Natural killer cell (primary cell): ENCODE data around the gene PDZRN3. TPM values are rescaled to one million over a fixed set of nuclear protein-coding genes. Genes with fewer than 3 reads are reported as not detected.

ENCODE experiments used
- ATAC-seq, 3 donors: fragments of 150-1000 bp in 2 of 3; fragments of 200-7000 bp in 1 of 3; cut with Tn5 transposase; 1 replicate in 1 of 3; 2 replicates in 2 of 3; pipeline ENCODE4 v1.10.0; 2021; ENCODE audit warnings: mild to moderate bottlenecking in 2 of 3, moderate library complexity in 2 of 3
- DNase-seq, 2 donors: peaks; one replicate each; pipeline versions ENCODE4 v3.0.0 to v3.0.0-alpha.2; 2013 to 2021; ENCODE audit warnings: mixed read lengths in 1 of 2
- H3K27ac ChIP-seq: one replicate; pipeline ENCODE4 v1.5.1; 2013; ENCODE audit warnings: mild to moderate bottlenecking, low read length
- H3K27me3 ChIP-seq: one replicate; pipeline ENCODE4 v1.6.1; 2013; ENCODE audit warnings: low read length; ENCODE audit not compliant: control insufficient read depth, insufficient read depth
- H3K36me3 ChIP-seq: one replicate; pipeline ENCODE4 v1.6.1; 2013; ENCODE audit warnings: low read length; ENCODE audit not compliant: control insufficient read depth, insufficient read depth
- H3K4me1 ChIP-seq: one replicate; pipeline ENCODE4 v1.6.1; 2013; ENCODE audit warnings: low read length; ENCODE audit not compliant: control insufficient read depth, insufficient read depth
- H3K4me3 ChIP-seq: one replicate; pipeline ENCODE4 v1.5.1; 2013; ENCODE audit warnings: low read length
- H3K9me3 ChIP-seq: one replicate; pipeline ENCODE4 v1.6.1; 2013; ENCODE audit warnings: low read length; ENCODE audit not compliant: control insufficient read depth, insufficient read depth
- H3K27ac Mint-ChIP-seq, 2 donors: one replicate each; pipeline ENCODE4 v1.8.0; 2022; ENCODE audit warnings: mild to moderate bottlenecking in 2 of 2, mixed read lengths in 2 of 2, moderate library complexity in 1 of 2
- H3K27me3 Mint-ChIP-seq, 2 donors: one replicate each; pipeline ENCODE4 v1.8.0; 2022; ENCODE audit warnings: low read depth in 2 of 2, mixed read lengths in 2 of 2
- H3K36me3 Mint-ChIP-seq: one replicate; pipeline ENCODE4 v1.8.0; 2022; ENCODE audit warnings: mixed read lengths
- H3K4me1 Mint-ChIP-seq, 2 donors: one replicate each; pipeline ENCODE4 v1.8.0; 2022; ENCODE audit warnings: mixed read lengths in 2 of 2
- H3K4me3 Mint-ChIP-seq: one replicate; pipeline ENCODE4 v1.8.0; 2022; ENCODE audit warnings: mild to moderate bottlenecking, moderate library complexity, mixed read lengths
- H3K9me3 Mint-ChIP-seq, 2 donors: one replicate each; pipeline ENCODE4 v1.8.0; 2022; ENCODE audit warnings: mixed read lengths in 2 of 2
- CTCF ChIP-seq: fragments of 200-600 bp; IDR thresholded peaks from one replicate; pipeline ENCODE4 v1.8.0; 2022; ENCODE audit warnings: antibody characterized with exemption
- WGBS: methylation state at CpG from one replicate; pipeline ENCODE4 v1.1.7; 2013; ENCODE audit warnings: missing lambda C conversion rate; ENCODE audit not compliant: insufficient coverage; 5-methylcytosine and 5-hydroxymethylcytosine counted together
- intact Hi-C: fragments of 100-400 bp; cut with micrococcal nuclease; formaldehyde crosslinking; loops from one replicate; pipeline ENCODE4 v1.14.2; 2022
- total RNA-seq, 4 donors: library from RNA; stranded (reverse); fragments of 120-200 nt in 1 of 4; gene quantifications; one replicate each; pipeline versions ENCODE4 v1.2.3 to v1.2.4, GENCODE V29; 2013 to 2022

PDZRN3 gene
- total RNA-seq, 3 donors from 2014 or later (not counting 1 experiment from before 2014, with no cell fraction given) = not detected

GRCh38 chr3:73538486-73538885 is 86.3 kb downstream of the PDZRN3 start:
- intact Hi-C loops = no loop called here
- Histone ChIP-seq H3K27me3 (no peaks in the 10 kb centered on the region), H3K27ac (no peak overlapping the region), H3K9me3 (no peaks in the 10 kb centered on the region), H3K36me3 (no peaks in the 10 kb centered on the region), H3K4me3 (no peak overlapping the region), H3K4me1 (no peaks in the 10 kb centered on the region)
- ATAC-seq = no peak
- no peak for DNase-seq
- no peak overlapping the region for H3K27ac Mint-ChIP-seq
- no peaks in the 10 kb centered on the region for H3K27me3 Mint-ChIP-seq
- H3K4me3 Mint-ChIP-seq = no peak overlapping the region
- H3K4me1 Mint-ChIP-seq = no peaks in the 10 kb centered on the region
- no peak for TF ChIP-seq CTCF
- peaks cover 0 to 2% of the 10 kb centered on the region in 2 donors for H3K9me3 Mint-ChIP-seq
- 88% methylated on average over 2 of the region's 2 CpGs for WGBS
- H3K36me3 Mint-ChIP-seq = no peaks in the 10 kb centered on the region

GRCh38 chr3:73536952-73537351 is 87.8 kb downstream of the PDZRN3 start:
- Mint-ChIP-seq H3K4me1 (no peaks in the 10 kb centered on the region), H3K4me3 (no peak overlapping the region), H3K27me3 (no peaks in the 10 kb centered on the region), H3K27ac (no peak overlapping the region), H3K36me3 (no peaks in the 10 kb centered on the region), H3K9me3 (peaks cover 2% of the 10 kb centered on the region in 2 donors)
- ATAC-seq = no peak
- Histone ChIP-seq H3K27me3 (no peaks in the 10 kb centered on the region), H3K36me3 (no peaks in the 10 kb centered on the region), H3K27ac (no peak overlapping the region), H3K4me1 (no peaks in the 10 kb centered on the region), H3K9me3 (no peaks in the 10 kb centered on the region), H3K4me3 (no peak overlapping the region)
- no peak for DNase-seq
- intact Hi-C loops = no loop called here
- TF ChIP-seq CTCF = no peak

GRCh38 chr3:73536336-73536895 is 88.3 kb downstream of the PDZRN3 start:
- Histone ChIP-seq H3K4me1 (no peaks in the 10 kb centered on the region), H3K36me3 (no peaks in the 10 kb centered on the region), H3K27me3 (no peaks in the 10 kb centered on the region), H3K27ac (no peak overlapping the region), H3K4me3 (no peak overlapping the region), H3K9me3 (no peaks in the 10 kb centered on the region)
- H3K9me3 Mint-ChIP-seq = peaks cover 2 to 3% of the 10 kb centered on the region in 2 donors
- H3K27ac Mint-ChIP-seq = no peak overlapping the region
- H3K4me1 Mint-ChIP-seq = no peaks in the 10 kb centered on the region
- H3K36me3 Mint-ChIP-seq = no peaks in the 10 kb centered on the region
- DNase-seq = no peak
- no peak overlapping the region for H3K4me3 Mint-ChIP-seq
- ATAC-seq = no peak
- WGBS = 88% methylated on average over 4 of the region's 4 CpGs
- no peaks in the 10 kb centered on the region for H3K27me3 Mint-ChIP-seq
- no peak for TF ChIP-seq CTCF
- intact Hi-C loops = no loop called here

- DNase-seq = no peak
- TF ChIP-seq CTCF = no peak
- H3K4me3 ChIP-seq = no peak overlapping the region
- Mint-ChIP-seq H3K4me1 (no peaks in the 10 kb centered on the region), H3K4me3 (no peak overlapping the region), H3K36me3 (no peaks in the 10 kb centered on the region), H3K27me3 (no peaks in the 10 kb centered on the region), H3K9me3 (peaks cover 4 to 6% of the 10 kb centered on the region in 2 donors), H3K27ac (no peak overlapping the region)
- no peak overlapping the region for H3K27ac ChIP-seq
- ATAC-seq = no peak
- no peaks in the 10 kb centered on the region for H3K4me1 ChIP-seq
- H3K9me3 ChIP-seq = no peaks in the 10 kb centered on the region
- H3K36me3 ChIP-seq = no peaks in the 10 kb centered on the region
- intact Hi-C loops = no loop called here
- no peaks in the 10 kb centered on the region for H3K27me3 ChIP-seq
These were observed 88.8 kb downstream of the PDZRN3 start for GRCh38 chr3:73535931-73536330.
